ENCODE measurements around the gene DMD.
"Not testable (repeated sequence)": the region's sequence is repeated elsewhere in the genome, so short reads cannot be mapped to it uniquely, and the experiment has no call there.

DMD gene

DNA sequence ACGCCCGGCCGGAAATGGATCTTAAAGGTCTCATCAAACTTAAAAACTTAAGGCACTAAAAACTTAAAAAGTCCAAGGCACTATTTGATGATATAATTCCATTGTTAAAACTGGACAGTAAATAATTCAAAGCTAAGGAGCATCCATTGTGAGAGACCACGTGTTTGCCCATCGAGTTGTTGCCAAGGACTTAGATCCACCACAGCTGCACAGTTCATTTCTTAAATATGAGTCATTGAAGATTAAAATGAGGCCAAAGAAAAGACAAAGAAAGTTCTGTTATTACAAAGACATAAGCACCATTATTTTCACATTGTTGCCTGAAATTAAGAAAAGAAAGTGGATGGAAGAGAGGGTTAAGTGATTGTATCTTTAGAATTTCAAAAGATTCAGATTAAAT, 1728.0 kb downstream of the DMD start:
- no peak for DNase-seq

DNA sequence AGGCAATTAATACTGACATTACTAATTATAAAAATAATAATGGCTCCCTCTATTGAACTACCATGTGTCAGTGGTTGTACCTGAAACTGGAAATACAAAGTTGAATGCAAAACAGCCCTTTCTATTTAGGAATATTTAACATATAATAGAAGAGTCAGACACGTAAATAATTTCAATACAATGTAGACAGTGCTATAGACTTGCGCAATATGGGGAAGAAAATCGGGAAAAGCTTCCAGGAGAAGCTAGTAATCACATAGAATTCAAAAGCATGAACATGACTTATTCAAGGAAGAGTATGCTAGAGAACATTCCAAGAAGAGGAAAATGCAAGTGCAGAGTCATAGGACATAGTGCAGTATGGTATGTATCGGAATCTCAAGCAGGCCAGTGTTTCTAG, 1730.7 kb downstream of the DMD start:
- no peak for DNase-seq

DNA sequence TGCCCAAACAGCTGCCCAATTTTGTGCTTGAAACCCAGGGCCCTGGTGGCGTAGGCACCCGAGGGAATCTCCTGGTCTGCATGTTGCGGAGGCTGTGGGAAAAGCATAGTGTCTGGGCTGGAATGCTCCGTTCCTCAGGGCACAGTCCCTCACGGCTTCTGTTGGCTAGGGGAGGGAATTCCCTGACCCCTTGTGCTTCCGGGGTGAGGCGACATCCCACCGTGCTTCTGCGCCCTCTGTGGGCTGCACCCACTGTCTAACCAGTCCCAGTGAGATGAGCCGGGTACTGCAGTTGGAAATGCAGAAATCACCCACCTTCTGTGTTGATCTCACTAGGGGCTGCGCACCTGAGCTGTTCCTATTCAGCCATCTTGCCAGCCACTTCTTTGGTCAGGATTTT, 1740.1 kb downstream of the DMD start:
- DNase-seq, result no peak

DNA sequence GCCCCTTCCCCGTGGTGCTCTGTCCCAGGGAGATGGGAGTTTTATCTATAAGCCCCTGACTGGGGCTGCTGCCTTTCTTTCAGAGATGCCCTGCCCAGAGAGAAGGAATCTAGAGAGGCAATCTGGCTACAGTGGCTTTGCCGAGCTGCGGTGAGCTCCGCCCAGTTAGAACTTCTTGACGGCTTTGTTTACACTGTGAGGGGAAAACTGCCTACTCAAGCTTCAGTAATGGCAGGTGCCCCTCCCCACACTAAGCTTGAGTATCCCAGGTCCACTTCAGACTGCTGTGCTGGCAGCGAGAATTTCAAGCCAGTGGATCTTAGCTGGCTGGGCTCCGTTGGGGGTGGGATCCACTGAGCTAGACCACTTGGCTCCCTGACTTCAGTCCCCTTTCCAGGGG, 1740.6 kb downstream of the DMD start:
- DNase-seq, result not testable (repeated sequence)

DNA sequence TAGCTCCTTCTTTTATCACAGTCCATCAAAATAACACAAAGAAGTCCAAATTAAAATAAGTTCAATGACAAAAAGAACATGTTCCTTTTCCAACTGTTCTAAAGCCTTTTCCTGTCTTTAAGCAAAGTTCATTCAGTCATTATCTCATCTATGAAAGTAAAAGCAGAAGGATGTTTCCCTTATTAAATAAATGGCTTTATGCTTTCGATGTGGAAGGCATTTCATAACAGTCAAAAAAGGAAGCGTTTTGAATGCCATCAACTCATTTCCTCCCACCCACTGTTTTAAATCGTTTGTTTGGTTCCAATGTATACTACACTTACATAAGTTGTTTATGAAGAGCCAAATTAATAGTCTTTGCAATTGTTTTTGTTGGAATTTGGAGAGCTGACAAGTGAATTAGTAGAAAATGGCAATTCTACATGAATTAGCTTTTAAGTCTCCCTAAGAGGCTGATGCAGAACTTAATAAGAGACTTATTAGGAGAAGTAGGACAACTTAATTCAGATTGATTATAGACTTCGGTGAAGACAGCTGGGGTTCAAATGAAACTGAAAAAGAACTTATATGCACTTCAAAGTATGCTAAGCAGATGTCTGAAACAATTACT, 1746.9 kb downstream of the DMD start:
- no peak for DNase-seq

DNA sequence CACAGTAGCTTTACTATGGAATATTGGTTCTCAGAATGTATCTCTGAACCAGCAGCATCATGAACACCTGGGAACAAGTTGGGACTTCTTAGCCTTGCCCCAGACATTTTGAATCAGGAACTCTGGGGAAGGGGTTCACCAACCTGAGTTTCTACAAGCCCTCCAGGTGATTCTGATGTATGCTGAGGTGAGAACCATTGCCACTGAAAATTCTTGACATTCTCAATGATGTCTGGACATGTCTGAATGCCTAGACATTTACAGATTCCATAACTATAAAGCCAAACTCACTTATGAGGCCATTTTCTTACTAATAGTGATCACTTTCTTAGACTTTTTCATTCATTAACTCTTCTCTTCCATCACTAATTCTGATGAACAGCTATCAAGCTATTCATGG, 1750.1 kb downstream of the DMD start:
- no peak for DNase-seq

DNA sequence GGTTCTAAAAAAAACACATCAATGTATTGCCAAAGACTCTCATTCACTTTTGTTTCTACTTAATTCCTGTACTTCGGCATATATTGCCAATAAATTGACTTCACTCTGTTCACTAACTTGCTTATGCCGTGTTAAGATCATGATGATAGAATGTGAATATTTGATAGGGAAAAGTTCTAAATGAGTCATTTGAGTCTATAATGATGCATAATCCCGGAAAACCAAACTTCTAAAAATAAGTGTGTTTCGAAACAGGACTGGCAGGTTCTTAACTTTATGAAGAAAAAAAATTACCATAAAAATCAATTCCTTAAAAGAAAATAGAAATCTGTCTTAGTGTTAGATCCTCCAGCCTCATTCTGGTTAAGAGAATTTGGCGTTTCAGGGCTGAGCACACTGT, 1752.0 kb downstream of the DMD start:
- DNase-seq, result no peak

DNA sequence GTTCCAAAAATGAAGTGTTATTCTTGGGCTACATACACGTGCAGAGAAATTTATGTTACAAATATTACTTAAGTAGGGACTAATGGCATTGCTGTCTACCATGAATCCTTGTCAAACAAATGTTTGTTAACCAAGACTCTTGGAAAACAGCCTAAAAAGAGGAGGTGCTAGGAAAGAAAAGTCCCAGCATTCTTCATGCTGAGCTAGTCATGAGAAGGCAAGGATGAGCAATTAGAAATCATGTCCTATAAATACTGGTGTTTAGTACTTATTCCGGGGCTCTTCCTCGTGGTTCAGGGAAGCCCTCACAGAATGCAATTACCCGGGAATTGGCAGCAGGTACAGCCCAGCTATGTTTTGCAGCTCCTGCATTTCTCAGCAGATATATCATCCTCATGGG, 1761.4 kb downstream of the DMD start:
- no peak for DNase-seq

DNA sequence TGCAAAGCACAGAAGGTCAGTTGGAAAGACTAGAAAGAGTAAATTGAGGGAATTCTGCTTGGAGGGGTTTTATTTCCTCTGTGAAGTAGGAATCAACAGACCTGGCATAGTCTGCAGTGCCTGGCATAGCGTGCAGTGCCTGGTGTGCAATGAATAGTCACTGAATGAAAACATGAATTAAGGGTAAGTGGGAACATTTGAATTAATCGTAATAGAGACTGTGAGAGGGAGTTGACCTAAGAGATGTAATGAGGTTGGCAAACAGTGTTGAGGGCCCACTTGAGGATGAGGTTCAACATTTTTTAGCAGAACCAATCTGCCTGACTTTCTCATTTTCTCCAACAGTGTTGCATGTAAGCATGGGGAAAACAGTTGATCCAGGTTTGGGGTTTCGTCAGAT, 1762.3 kb downstream of the DMD start:
- no peak for DNase-seq

DNA sequence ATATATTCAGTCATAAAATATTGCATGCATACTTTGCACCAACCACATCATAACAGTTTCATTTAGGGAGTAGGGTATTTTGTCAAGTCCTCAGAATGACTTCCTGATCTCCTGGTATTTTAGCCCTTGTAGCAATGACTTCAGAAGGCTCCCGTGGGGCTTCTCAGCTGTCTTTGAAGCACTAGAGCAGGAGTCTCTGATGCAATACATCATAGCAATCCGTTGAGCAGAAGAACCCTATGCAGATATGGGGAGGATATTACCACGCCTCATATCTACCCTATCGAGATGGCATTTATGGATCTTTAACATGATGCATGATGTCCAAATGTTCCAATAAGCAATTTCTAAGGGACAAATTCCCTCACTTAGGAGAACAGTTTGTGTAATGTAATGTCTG, 1765.8 kb downstream of the DMD start:
- no peak for DNase-seq

DNA sequence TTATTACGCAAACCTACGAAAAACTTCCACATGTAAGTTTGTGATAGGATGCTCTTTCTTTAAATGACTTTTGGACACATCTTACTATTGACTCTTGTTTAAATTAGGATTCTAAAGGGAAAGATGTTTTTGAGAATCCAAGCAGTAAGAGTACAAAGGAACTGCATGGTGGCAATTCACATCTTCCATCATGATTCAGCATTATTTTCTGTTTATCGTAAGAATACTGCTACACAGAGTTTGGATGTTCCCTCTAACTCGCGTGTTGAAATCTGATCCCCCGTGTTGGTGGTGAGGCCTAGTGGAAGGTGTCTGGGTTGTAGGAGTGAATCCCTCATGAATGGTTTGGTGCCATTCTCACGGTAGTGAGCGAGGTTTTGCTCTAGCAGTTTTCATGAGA, 1767.7 kb downstream of the DMD start:
- no peak for DNase-seq

DNA sequence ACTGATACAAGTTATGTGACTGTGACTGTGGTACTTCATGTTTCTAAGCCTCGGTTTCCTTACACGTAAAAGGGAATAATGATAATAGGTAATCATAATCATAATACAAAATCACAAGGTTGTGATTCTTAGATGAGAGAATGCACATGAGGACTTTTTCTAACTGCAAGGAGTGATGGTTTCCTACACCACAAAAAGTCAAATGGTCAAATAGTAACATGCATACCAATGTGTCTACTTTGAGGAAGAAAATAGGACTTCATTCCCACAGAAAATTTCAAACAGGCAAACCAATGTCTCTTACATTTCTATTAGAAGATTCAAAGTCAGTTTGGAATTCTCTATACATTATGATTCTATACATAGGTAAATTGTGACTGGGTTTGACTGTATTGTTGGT, 1770.8 kb downstream of the DMD start:
- DNase-seq, result no peak

DNA sequence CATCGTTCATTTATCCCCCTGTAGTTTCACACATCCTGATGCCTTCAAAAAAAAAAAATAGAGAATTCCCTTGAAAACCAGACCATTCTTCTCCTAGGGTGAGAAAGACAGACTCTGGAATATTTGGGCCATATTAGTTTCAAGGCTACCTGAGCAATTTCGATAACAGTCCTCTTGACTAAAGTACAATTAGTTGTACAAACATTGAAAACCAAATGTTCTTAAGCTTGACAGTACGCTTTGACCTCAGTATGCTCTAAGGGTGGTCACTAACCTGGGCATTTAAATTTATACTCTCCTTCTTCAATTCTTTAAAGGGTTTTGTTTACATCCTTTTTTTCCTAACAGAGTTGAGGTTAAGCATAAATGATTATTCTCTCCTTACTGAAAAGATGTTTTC, 1774.9 kb downstream of the DMD start:
- no peak for DNase-seq

DNA sequence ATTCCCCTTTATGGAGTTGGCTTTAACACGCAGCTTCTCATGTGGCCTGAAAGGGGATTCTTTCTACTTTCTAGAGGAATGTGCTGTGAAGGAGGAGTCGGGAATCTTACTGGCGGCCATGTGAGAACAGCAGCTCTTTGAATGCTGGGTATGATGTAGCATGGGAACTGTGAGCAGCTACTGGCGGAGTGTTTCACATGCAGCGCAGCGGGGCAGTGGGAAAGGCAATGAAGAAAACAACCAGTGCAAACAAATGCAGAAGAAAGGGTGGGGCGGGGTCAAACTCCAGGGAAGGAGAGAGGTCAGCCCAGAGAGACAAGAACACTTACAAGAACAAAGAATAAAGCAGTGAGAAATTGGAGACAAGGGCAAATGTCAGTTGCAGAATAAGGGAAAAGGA, 1775.8 kb downstream of the DMD start:
- DNase-seq, result no peak

DNA sequence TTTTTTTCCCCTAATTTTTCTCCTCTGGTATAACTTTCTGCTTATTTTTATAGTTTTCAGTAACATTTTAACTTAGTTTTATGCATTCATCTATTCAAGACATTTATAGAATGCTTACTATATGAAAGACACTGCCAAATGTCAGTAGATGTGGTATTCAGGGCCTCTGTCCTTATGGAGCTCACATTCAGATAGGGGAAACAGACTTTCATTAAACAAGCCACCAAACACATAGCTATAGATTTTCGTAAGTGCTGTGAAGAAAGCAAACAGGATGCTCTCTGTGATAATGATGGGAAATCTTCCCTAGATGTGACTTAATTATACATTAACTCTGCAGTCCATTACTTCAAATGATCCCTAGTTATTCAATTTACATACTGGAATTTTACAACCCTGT, 1777.5 kb downstream of the DMD start:
- DNase-seq, result no peak

DNA sequence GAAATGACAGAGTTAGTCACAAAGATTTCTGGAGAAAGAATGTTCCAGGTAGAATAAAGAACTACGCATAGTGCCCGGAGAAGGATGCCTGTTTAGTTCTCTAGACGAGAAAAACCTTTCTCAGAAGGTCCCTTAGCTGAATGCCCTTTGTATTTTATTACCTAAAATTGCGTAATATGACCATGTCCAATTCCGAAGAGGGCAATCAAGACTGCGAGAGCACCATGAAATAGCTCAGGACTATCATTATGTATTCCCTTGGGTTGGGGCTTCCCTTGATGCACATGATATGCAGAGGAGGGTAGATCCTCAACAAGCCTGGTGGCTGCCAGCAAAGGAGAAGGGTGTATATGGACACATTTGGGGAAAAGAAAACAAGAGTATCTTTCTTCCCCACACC, 1781.4 kb downstream of the DMD start:
- DNase-seq, result no peak

DNA sequence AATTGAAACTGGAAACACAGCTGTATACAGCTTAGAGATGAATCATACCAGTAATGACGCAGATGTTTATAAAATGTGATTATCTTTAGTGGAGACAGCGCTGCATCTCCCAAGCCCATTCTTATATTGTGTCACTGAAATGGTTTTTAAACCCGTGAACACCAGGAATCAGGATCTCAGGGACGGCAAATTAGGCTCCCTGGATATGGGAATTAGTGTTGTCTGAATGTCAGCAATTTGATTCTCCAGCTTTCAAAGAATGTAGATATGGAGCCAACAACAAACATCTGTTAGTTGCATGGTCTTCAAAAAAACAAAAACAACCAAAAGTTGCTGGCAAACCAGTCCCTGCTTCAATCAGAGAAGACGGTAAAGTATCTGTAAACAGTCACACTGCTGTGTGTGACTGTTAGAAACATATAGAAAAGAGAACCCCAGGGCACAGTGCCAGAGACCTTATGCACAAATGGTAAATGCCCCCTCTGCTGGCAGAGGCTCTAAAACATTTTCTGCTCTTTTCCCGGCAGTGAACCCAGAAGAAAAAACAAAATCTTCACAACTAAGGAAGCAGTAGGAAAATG, 1787.7 kb downstream of the DMD start:
- DNase-seq, result no peak

DNA sequence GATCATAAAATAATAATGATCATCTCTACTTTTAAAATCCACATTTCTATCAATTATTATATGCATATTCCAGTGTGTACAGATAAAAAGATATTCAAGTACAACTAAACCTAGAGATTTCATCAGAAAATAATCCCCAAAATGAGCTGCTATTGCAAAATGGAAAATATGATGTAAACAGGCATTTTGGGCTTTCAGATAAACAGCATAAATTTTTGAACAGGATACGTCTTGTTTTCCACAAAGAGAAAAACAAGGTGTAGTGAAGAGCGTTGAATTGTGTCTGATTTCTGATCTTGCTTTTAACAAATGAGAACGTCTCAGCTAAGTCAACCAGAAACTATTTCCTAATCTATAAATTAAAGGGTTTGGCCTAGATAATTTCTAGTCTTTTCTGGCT, 1789.9 kb downstream of the DMD start:
- no peak for DNase-seq

DNA sequence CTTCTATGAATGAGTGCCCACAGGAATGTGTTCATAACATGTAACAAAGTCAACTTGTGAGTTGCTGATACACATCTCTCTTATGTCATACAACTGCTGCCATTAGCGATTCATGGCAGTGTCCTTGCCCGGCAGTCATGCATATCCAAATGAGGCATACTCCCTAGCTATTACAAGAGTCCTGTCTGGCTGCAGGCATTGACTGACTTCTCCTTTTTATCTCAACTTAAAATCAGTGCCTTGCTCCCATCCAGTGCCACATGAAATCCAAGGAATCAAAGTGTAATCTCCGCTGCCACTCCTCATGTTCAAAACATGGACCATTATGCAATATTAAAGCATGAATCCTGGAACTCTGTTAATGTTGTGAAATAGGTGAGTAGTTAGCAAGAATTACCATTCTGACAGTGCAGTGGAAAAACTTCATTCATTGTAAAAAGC, 1790.6 kb downstream of the DMD start:
- DNase-seq, result no peak

DNA sequence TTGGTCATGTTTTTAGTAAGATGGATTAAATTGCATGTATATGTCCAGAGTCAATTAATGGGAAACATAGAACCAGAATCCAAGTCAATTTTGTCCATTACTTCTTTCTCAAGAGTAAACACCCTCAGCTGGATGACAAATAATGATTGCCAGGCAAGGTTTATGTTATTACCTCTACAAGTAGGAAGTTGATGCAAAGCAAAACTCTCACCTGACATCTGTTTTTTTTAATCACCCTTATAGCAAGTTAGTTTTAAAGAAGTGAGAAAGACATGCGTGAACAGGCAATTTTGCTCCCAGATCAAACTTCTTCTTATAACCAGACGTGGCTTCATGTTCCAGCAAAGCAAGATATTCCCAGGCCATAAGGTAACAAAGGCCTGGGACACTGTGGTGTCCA, 1791.0 kb downstream of the DMD start:
- no peak for DNase-seq

DNA sequence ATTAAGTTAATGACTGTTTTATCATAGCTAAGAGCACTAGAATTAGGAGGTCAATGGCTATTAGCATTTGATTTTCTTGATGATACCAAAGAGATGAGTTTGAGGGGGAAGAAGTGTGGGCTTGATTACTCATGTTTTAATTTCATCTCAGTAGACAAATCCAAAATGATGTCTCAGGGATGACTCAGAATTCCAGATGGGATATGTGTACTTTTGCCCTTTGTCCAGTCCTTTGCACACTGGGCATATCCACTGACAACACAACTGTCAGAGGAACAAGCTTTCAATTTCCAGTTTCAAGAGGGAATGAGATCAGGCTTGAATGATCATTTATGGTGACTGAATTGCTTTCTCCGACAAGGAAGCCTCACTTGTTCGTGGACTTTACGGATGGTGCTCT, 1814.2 kb downstream of the DMD start:
- DNase-seq, result no peak

DNA sequence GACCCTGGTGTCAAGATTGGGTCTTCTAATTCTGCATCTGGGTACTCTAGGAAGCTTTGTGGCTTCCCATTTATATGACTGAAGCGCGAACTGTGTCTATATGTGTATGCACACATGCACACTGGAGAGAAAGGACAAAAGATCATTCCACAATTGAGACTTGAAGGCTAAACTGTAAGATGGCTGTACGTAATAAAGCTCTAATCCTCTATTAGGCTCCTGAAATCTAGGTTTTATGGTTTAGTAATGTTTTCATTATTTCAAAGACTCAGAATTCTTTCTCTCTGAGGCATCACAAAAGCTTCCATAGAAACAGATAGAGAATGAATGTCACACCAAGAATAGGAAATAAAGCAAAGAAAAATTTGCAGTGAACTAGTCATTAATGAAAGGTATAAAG, 1818.8 kb downstream of the DMD start:
- no peak for DNase-seq

DNA sequence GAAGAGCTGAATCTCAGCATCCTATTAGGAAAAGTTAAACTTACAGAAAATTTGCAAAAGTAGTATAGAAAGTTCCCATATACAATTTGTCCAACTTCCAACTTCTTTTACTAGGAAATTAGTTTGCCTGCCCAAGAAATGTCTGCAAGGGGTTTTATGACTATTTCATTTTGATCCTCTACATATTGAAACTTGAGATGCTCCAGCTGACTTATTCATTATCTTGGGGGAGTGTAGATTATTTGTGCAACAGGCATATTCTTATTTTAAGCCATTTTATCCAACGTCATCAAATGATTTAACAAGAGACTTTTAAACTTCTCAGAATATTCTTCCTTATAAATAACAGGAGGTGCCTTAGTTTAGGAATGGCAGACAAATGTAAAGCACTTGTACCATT, 1822.4 kb downstream of the DMD start:
- DNase-seq, result no peak

DNA sequence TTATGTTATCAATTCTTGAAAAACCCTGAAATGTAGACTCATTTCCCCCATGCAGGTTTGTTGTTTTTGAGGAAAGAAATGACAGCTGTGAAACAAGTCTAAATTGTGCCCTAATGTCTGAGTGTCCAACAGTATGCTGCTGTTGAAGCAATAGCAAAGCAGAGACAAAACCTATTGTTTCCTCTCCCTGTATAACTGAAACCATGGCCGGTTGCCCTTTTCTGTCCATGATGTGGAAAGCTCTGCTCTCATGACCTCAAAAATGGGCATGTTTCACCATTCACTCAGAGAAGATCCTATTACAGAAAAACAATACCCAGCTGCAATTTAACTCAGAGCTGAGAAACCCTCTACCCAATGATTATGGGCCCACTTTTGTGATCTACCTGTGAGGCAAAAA, 1826.9 kb downstream of the DMD start:
- no peak for DNase-seq

DNA sequence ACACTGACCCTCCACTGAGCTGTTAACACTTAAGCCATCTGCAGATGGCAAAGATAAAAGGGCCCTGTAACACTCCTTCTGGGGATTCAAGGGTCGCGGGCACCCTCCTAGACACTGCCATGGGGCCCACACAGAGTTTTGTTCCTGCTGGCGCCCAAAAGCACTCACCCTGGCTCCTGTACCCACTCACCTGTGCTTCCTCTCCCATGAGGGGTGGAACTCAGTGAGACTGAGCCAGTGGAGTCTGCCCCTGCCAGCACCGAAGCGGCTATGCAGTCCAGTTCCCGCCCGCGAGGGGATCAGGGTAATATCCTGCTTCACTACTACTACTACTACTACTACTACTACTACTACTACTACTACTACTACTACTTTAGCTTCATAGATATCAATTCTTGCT, 1827.4 kb downstream of the DMD start:
- no peak for DNase-seq

DNA sequence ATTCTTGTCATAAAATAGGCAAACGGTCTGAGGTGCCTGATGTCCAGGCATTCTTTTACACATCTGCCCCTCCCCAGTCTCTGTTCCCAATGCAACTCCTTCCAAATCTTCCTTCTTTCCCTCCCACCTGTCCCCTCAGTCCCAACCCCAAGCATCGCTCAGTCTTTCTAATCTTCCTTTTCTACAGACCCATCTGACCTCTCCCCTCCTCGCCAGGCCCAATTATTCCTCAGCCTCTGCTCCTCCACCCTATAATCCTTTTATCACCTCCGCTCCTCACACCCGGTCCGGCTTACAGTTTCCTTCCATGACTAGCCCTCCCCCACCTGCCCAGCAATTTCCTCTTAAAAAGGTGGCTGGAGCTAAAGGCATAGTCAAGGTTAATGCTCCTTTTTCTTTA, 1832.4 kb downstream of the DMD start:
- DNase-seq, result not testable (repeated sequence)
